SH-SY5Y (cell line): ENCODE results near the gene DNASE2.

Experiments
- GATA2 ChIP-seq: IDR thresholded peaks from 2 replicates; pipeline ENCODE4 v1.6.1; 2011; ENCODE audit warnings: mild to moderate bottlenecking, low read depth, low read length
- GATA3 ChIP-seq: IDR thresholded peaks from 2 replicates; pipeline ENCODE4 v1.6.1; 2011; ENCODE audit warnings: low read depth, mild to moderate bottlenecking, low read length, moderate library complexity

Gene DNASE2

DNA sequence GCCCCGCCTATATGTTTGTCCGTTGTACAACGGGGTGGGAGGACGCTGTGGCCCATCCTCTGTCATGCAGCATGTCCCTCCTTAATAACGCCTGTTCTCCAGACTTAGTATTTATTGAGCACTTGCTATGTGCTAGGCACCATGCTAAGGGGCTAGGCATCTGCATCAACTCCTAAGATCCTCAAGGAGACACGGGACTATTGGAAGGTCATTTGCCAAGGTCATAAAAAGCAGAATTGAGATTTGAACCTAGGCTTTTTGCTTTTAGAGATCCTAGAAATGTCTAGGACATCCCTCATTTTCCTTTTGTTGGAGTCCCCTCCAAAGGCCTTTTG is 44.8 kb downstream of the DNASE2 start:
- TF ChIP-seq GATA2 (no peak), GATA3 (no peak)

DNA sequence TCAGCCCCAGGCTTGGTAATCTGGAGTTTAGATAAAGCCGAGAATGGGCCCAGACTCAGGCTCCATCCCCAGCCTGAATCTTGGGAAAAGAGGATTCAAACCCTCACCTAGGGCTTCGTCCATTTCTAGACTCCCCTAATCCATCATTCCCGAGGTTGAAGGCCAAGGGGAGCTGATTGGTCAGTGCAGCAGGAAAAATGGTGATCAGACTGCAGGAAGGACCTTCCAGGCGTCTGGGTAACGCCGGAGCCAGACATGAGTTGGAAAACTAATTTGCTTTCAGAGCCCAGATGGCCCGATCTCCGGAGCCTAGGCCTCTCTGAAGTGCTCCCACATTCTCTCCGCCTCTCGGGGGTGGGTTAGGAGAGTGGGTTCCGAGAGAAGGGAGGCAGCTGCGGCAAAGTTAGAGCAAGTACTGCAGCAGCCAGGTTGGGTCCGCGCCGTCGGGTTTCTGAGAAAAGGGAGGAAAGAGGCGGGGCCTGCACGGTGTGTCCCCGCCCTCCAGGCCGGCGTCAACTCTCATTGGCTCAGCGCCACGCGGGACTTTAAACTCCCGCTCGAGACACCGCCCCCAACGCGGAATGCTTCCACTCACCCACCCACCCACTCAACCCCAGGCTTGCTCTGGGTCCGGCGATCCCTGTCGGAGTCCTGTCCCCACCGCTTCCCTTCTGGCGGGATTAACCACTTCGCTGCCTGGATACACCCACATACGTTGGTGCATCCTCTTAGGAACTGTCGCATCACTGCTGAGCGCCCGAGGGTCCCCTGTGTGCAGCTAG is 46.1 kb downstream of the DNASE2 start:
- TF ChIP-seq GATA2 (no peak), GATA3 (no peak)

DNA sequence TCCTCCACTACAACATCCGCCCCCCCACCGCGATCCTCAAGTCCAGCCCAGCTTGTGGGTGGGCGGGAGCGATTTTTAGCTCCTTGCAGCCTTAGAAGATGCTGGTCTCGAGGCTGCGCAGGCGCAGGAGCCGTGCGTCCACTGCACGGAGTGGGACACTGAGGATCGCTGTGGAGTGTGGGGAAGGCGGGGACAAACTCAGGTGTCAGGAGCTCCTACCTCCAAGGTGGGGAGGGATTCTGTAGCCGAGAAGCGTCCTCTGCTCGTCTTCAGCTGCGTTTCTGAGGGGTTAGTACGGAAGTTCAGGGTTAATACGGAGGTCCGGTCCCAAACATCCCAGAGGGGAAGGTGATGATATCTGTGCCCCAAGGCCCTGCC is 46.7 kb downstream of the DNASE2 start, which contains the start of gene RTBDN:
RTBDN (minus strand) TSS at position 14 of the 378 bp plus-strand sequence. CDS start 4,600 bp downstream, outside the sequence.
- TF ChIP-seq GATA2: no peak
- no peak for TF ChIP-seq GATA3

DNA sequence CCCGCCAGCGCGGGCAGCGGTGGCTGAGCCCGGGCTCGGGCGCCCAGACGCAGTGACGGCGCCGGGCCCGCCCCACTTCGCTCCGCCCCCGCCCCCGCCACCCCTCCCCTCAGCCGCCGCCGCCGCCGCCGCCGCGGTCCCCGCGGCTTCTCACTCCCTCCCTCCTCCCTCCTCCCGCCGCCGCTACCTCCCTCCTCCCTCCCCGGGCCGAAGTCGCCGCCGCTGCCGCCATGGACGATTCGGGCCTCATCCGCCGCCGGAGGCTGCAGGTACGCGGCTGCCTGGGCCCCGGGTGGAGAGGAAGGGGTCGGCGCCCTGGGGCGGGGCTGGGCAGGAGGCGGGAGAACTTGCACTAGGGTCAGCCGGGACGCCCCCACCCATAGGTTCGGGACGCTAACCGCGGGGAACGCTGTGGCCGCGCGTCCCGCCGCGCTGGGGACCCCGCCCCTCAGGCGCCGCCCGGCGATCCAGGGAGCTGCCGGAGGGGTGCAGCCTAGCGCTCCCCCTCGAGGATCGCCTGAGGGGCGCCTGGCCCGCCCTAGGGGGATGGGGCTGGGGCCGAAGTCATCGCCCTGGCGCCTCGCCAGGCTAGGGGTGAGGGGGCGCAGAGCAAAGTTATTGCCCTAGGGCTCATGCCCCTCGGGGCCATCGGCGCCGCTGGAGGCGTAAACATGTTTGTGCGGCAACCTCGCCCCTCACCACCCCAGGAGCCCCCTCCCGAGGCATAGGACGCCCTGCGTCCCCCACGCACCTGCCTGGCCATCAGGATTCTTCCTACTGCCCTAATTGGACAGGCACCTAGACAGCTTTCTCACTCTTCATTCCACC is 47.3 kb downstream of the DNASE2 start:
- TF ChIP-seq GATA3 (no peak), GATA2 (no peak)

DNA sequence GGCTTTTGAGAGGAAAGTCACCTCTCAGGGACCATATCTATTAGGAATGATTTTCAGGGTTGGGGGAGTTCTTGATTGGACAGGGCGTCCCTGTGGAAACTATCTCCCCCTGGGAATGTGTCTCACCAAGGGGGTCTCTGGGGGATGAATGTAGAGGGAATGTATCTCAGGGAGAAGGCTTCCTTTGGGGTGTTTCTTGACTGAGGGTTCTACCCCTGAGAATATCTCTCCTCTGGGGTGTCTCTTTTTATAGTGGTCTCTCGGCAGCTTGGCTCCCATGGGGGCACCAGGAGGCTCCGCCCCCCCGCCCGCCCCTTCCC is 47.9 kb downstream of the DNASE2 start:
- TF ChIP-seq GATA2: no peak
- no peak for TF ChIP-seq GATA3

DNA sequence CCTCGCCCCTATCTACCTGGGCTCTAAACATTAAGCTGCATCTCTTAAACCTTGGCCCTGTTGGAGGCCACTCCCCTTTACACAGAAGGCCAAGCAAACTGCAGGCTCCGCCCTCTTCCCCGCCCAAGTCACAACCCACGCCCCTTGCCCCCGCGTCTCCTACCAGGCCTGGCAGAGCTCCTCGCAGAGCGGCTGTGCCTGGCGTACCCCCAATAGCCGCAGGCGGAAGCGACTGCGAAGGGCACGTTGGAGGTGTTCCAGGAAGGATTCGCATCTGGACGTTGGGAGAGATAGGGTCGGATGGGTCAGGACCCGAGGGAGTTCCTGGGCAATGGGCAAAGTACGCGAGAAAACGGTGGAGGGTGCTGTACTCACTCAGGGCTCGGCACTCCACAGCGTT is 52.8 kb downstream of the DNASE2 start:
- peak; percentile 75 for TF ChIP-seq GATA2
- TF ChIP-seq GATA3: no peak

DNA sequence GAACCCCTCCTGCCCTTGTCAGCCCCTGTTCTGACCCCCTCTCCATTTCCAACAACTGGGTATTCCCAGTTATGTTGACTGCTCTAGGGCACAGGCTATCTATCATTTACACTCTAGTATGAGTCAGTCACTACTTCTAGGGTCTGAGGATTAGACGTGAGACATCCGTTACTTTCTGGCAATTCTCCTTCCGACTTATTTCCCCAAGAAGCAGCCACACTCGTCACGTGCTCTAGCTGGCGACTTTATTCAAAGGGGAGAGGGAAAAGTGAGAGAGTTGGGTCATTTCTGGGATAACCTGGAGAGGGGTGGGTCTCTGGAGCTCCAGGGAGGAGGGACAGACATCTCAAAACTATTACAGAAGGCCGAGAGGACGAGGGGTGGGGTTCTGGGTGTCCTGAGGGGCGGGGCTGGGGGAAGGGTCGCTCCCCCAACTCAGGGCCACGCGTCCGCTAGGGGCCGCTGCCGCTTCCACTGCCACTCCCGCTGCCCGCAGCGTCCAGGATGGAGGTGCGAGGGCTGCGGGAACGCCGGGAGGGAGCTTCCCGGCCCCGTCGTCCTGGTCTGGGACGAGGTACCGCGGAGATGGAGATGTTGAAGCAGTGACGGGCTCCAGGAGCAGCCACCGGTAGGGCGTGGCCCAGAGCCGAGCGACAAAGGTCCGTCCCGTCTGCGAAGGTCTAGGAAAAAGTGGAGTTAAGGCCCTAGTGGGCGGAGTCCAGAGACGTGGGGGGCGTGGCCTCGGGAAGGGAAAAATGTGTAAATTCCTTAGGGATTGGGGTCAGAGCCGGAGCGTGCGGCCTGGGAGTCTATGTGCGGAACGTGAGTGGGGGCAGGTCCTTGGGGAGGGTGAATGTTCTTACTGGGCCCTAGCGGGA is 55.8 kb downstream of the DNASE2 start:
- TF ChIP-seq GATA2: no peak
- TF ChIP-seq GATA3: no peak
